ENCODE data around the gene GFRA1. TPM values are rescaled to one million over a fixed set of nuclear protein-coding genes. Genes with fewer than 3 reads are reported as not detected.

The GFRA1 gene
- polyA plus RNA-seq, 2 of the 4 experiments (the other 2 are of a cell fraction) = 4.0 to 9.5 TPM

DNA sequence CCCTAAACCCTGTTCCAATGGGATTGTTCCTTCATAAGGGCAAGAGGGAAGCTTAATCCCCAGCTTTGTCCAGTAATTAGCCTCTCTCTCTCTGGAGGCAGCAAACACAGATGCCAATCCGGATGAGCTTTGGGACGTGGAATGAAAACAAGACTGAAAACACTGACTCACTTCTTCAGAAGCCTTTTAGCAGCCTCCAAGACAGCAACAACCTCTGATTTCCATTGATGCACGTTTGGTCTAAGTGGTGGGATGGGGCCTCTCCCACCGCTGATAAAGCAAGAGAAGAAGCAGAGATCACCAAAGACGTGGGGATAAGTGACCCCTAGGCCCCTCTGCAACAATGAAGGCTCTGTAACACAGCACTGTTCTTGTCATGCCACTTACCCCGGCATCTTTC is 5.8 kb upstream of the GFRA1 start (continued):
- TF ChIP-seq, protein P1, sequence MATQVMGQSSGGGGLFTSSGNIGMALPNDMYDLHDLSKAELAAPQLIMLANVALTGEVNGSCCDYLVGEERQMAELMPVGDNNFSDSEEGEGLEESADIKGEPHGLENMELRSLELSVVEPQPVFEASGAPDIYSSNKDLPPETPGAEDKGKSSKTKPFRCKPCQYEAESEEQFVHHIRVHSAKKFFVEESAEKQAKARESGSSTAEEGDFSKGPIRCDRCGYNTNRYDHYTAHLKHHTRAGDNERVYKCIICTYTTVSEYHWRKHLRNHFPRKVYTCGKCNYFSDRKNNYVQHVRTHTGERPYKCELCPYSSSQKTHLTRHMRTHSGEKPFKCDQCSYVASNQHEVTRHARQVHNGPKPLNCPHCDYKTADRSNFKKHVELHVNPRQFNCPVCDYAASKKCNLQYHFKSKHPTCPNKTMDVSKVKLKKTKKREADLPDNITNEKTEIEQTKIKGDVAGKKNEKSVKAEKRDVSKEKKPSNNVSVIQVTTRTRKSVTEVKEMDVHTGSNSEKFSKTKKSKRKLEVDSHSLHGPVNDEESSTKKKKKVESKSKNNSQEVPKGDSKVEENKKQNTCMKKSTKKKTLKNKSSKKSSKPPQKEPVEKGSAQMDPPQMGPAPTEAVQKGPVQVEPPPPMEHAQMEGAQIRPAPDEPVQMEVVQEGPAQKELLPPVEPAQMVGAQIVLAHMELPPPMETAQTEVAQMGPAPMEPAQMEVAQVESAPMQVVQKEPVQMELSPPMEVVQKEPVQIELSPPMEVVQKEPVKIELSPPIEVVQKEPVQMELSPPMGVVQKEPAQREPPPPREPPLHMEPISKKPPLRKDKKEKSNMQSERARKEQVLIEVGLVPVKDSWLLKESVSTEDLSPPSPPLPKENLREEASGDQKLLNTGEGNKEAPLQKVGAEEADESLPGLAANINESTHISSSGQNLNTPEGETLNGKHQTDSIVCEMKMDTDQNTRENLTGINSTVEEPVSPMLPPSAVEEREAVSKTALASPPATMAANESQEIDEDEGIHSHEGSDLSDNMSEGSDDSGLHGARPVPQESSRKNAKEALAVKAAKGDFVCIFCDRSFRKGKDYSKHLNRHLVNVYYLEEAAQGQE (IDR thresholded peaks at IDR 0.05) = no peak
- TF ChIP-seq TFCP2L1 (CRISPR knock-in tag; IDR thresholded peaks at IDR 0.05) (no peak), PHF8 (IDR thresholded peaks at IDR 0.05; ENCODE audit: borderline replicate concordance, low read depth) (no peak), ZFP36 (IDR thresholded peaks at IDR 0.05; ENCODE audit: borderline replicate concordance, partially characterized antibody) (no peak), CBX8 (IDR thresholded peaks at IDR 0.05) (no peak), KDM1A (IDR thresholded peaks at IDR 0.05; ENCODE audit: low read depth) (no peak), EHF (CRISPR knock-in tag; IDR thresholded peaks at IDR 0.05) (no peak)

DNA sequence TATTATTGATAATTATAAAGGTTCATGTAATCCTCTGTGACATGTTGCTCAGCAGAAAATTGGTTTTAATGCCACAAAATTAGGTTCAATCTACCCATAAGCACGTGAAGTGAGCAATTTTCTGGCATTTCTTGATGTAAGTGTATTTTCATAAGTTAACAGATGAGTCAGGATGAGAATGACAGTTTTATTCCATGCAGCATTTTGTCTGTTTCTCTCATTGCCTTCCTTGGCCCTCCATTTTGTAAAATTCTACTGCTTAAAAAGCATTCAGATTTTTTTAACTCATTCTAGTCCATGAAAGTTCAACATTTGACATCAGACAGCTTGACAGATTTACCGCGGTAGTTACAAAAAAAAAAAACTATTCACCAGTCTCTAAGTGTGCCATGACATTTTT is 4.0 kb upstream of the GFRA1 start:
- DNase-seq (ENCODE audit: low read depth in 1 of 2, low spot score in 1 of 2) (no peak), ATAC-seq (no peak), FAIRE-seq (no peak)
- no peak overlapping the region for H3K27ac ChIP-seq
- TF ChIP-seq TFCP2L1 (CRISPR knock-in tag; IDR thresholded peaks at IDR 0.05) (no peak), PHF8 (IDR thresholded peaks at IDR 0.05; ENCODE audit: borderline replicate concordance, low read depth) (no peak), HEYL (CRISPR knock-in tag; IDR thresholded peaks at IDR 0.05) (no peak), EHMT2 (IDR thresholded peaks at IDR 0.05; ENCODE audit: low read depth) (no peak), FOSB (CRISPR knock-in tag; IDR thresholded peaks at IDR 0.05) (no peak), HDAC2 (IDR thresholded peaks at IDR 0.05) (no peak), MYC (IDR thresholded peaks at IDR 0.05; ENCODE audit: borderline replicate concordance, low read length) (no peak), SREBF2 (IDR thresholded peaks at IDR 0.05) (no peak), JUNB (IDR thresholded peaks at IDR 0.05) (no peak), GATA3 (IDR thresholded peaks at IDR 0.05; ENCODE audit: borderline replicate concordance) (no peak), CHD4 (IDR thresholded peaks at IDR 0.05; ENCODE audit: borderline replicate concordance) (no peak), RCOR1 (IDR thresholded peaks at IDR 0.05; ENCODE audit: low read depth, low read length) (no peak)
- TF ChIP-seq, protein P2, sequence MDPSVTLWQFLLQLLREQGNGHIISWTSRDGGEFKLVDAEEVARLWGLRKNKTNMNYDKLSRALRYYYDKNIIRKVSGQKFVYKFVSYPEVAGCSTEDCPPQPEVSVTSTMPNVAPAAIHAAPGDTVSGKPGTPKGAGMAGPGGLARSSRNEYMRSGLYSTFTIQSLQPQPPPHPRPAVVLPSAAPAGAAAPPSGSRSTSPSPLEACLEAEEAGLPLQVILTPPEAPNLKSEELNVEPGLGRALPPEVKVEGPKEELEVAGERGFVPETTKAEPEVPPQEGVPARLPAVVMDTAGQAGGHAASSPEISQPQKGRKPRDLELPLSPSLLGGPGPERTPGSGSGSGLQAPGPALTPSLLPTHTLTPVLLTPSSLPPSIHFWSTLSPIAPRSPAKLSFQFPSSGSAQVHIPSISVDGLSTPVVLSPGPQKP (IDR thresholded peaks at IDR 0.05; ENCODE audit: low read depth, low read length) = no peak
- TF ChIP-seq, protein P3, sequence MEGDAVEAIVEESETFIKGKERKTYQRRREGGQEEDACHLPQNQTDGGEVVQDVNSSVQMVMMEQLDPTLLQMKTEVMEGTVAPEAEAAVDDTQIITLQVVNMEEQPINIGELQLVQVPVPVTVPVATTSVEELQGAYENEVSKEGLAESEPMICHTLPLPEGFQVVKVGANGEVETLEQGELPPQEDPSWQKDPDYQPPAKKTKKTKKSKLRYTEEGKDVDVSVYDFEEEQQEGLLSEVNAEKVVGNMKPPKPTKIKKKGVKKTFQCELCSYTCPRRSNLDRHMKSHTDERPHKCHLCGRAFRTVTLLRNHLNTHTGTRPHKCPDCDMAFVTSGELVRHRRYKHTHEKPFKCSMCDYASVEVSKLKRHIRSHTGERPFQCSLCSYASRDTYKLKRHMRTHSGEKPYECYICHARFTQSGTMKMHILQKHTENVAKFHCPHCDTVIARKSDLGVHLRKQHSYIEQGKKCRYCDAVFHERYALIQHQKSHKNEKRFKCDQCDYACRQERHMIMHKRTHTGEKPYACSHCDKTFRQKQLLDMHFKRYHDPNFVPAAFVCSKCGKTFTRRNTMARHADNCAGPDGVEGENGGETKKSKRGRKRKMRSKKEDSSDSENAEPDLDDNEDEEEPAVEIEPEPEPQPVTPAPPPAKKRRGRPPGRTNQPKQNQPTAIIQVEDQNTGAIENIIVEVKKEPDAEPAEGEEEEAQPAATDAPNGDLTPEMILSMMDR (IDR thresholded peaks at IDR 0.05) = no peak
- TF ChIP-seq, protein P4, sequence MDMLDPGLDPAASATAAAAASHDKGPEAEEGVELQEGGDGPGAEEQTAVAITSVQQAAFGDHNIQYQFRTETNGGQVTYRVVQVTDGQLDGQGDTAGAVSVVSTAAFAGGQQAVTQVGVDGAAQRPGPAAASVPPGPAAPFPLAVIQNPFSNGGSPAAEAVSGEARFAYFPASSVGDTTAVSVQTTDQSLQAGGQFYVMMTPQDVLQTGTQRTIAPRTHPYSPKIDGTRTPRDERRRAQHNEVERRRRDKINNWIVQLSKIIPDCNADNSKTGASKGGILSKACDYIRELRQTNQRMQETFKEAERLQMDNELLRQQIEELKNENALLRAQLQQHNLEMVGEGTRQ (IDR thresholded peaks at IDR 0.05) = no peak
- TF ChIP-seq, protein P5, sequence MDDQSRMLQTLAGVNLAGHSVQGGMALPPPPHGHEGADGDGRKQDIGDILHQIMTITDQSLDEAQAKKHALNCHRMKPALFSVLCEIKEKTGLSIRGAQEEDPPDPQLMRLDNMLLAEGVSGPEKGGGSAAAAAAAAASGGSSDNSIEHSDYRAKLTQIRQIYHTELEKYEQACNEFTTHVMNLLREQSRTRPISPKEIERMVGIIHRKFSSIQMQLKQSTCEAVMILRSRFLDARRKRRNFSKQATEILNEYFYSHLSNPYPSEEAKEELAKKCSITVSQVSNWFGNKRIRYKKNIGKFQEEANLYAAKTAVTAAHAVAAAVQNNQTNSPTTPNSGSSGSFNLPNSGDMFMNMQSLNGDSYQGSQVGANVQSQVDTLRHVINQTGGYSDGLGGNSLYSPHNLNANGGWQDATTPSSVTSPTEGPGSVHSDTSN (IDR thresholded peaks at IDR 0.05) = no peak
- TF ChIP-seq, protein P1 (IDR thresholded peaks at IDR 0.05) = no peak
- WGBS (ENCODE audit: missing lambda C conversion rate) = 67% methylated on average over 3 of the region's 3 CpGs
- H3K4me2 ChIP-seq = no peak overlapping the region
- H3K9me3 ChIP-seq = no peaks in the 10 kb centered on the region
- ChIA-PET CTCF (interaction anchor here (1.6 kb wide), 1 partner anchor 11 kb away, joined by 4 read pairs; no protein-coding TSS in a partner anchor), POLR2A (no interaction called here)
- peaks cover 7% of the 10 kb centered on the region; the same call in 1 of the 3 replicates for H3K4me1 ChIP-seq
- H3K4me3 ChIP-seq = no peak overlapping the region
